Left lung (tissue), 10 donors: Measurements from ENCODE around the gene HDAC9. TPM values are rescaled to one million over a fixed set of nuclear protein-coding genes. Genes with fewer than 3 reads are reported as not detected.

Source experiments
- ATAC-seq: fragments of 200-7000 bp; cut with Tn5 transposase; one replicate; pipeline ENCODE4 v1.9.1; 2020; ENCODE audit warnings: moderate library complexity
- DNase-seq, 4 donors: peaks; one replicate each; pipeline ENCODE4 v3.0.0-alpha.2; 2013 to 2020
- H3K27ac ChIP-seq, 2 donors: fragments of 200-600 bp; sonication (generic) in 1 of 2; one replicate each; pipeline versions ENCODE4 v1.5.0 to v1.8.0; 2020 to 2021
- H3K27me3 ChIP-seq, 2 donors: fragments of 200-600 bp; sonication (generic) in 1 of 2; one replicate each; pipeline versions ENCODE4 v1.5.0 to v1.8.0; 2020 to 2021
- H3K36me3 ChIP-seq, 2 donors: fragments of 200-600 bp; sonication (generic) in 1 of 2; one replicate each; pipeline versions ENCODE4 v1.5.0 to v1.8.0; 2020 to 2021
- H3K4me1 ChIP-seq, 2 donors: fragments of 200-600 bp; one replicate each; pipeline ENCODE4 v1.8.0; 2021
- H3K4me3 ChIP-seq, 2 donors: fragments of 200-600 bp; sonication (generic) in 1 of 2; one replicate each; pipeline versions ENCODE4 v1.5.0 to v1.8.0; 2020 to 2021; ENCODE audit warnings: mild to moderate bottlenecking in 1 of 2
- H3K9me3 ChIP-seq, 2 donors: fragments of 200-600 bp; sonication (generic) in 1 of 2; one replicate each; pipeline versions ENCODE4 v1.5.0 to v1.8.0; 2020 to 2021
- intact Hi-C, 2 donors: fragments of 100-400 bp; cut with DNase I; formaldehyde crosslinking; loops; one replicate each; pipeline versions ENCODE4 v1.11.2 to v1.14.2; 2022
- polyA plus RNA-seq, 6 donors: library from polyadenylated mRNA; unstranded; fragments of 120-200 nt; gene quantifications; one replicate each; pipeline ENCODE4 v1.2.1, GENCODE V29; 2013; ENCODE audit not compliant: insufficient read length in 6 of 6
- total RNA-seq, 2 donors: library from RNA; stranded (reverse); fragmentation: NEBNext Ultra II Directional; extraction: Animal tissue kit (Norgen Biotek cat#: 25700); gene quantifications; one replicate each; pipeline ENCODE4 v1.2.1, GENCODE V29; 2021
- TF ChIP-seq, protein P1 (sequence below), 2 donors: fragments of 200-600 bp; sonication (generic) in 1 of 2; IDR thresholded peaks; one replicate each; pipeline versions ENCODE4 v1.5.0 to v1.8.0; 2021; ENCODE audit warnings: antibody characterized with exemption in 2 of 2
- donor health status: DM: no; HTN: yes; CAD: no.
- donor health status: DM: no; HTN: no; CAD: no.

Gene HDAC9
- total and polyA plus RNA-seq, 8 donors = 6.7 to 13.2 (median 9.6) TPM

DNA sequence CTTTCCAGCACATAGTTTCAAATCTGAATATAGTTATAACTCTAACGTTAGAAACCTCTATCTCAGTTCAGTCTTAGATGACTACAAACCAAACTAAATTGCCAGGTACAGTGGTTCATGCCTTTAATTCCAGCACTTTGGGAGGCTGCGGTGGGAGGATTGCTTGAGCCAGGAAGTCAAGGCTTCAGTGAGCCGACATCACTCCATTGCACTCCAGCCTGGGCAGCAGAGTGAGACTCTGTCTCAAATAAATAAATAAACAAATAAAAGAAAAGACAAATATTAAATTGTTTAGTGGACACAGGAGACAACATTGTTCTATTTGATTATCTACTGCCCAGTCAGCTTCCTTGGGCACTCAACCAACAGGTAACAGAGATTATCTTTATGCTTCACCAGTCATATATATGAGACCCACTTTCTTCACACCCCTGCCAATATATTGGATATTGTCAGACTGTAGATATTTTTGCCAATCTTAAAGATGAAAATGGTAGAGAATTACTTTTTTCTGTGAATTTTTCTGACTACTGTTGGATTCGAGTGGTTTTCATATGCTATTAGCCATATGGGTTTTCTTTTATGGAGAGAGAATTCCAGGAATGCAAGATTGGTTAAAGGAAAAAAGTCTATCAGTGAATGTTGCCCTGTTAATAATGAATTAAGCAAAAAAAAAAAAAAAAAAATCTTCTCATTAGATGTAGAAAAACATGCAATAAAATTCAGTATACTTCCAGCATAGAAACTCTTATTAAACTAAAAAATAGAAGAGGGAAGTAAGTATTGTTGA, 16.0 kb downstream of the HDAC9 start:
- ATAC-seq (no peak), DNase-seq (no peak)
- H3K4me3 ChIP-seq = no peak overlapping the region
- no peaks in the 10 kb centered on the region for H3K9me3 ChIP-seq
- TF ChIP-seq, protein P1, sequence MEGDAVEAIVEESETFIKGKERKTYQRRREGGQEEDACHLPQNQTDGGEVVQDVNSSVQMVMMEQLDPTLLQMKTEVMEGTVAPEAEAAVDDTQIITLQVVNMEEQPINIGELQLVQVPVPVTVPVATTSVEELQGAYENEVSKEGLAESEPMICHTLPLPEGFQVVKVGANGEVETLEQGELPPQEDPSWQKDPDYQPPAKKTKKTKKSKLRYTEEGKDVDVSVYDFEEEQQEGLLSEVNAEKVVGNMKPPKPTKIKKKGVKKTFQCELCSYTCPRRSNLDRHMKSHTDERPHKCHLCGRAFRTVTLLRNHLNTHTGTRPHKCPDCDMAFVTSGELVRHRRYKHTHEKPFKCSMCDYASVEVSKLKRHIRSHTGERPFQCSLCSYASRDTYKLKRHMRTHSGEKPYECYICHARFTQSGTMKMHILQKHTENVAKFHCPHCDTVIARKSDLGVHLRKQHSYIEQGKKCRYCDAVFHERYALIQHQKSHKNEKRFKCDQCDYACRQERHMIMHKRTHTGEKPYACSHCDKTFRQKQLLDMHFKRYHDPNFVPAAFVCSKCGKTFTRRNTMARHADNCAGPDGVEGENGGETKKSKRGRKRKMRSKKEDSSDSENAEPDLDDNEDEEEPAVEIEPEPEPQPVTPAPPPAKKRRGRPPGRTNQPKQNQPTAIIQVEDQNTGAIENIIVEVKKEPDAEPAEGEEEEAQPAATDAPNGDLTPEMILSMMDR (IDR thresholded peaks at IDR 0.05) = no peak
- H3K36me3 ChIP-seq = no peaks in the 10 kb centered on the region
- no peaks in the 10 kb centered on the region for H3K27me3 ChIP-seq
- no peak overlapping the region for H3K27ac ChIP-seq
- intact Hi-C loops = no loop called here
- peaks cover 0 to 6% of the 10 kb centered on the region in 2 donors for H3K4me1 ChIP-seq

DNA sequence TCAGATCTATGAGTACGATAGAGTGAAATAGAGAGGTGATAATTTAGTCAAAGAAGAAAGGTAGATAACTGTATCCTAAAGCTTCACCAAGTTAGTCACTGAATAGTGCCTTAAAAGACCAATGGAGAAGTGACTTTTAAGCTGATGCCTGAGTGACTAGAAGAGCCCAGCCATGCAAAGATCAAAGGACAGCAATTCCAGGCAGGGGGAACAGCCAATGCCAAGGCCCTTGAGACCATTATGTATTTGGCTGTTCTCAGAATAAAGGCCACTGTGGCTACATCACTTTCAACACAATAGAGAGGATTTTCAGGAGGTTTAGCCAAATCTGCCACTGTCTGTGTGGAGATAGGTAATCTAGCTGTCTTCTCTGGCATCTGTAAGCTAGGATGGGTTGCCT, 17.8 kb downstream of the HDAC9 start:
- Histone ChIP-seq H3K4me3 (no peak overlapping the region), H3K27ac (no peak overlapping the region), H3K9me3 (no peaks in the 10 kb centered on the region), H3K36me3 (no peaks in the 10 kb centered on the region), H3K27me3 (no peaks in the 10 kb centered on the region), H3K4me1 (peaks cover 0 to 6% of the 10 kb centered on the region in 2 donors)
- ATAC-seq = no peak
- intact Hi-C loops = no loop called here
- DNase-seq = no peak
- TF ChIP-seq, protein P1 (IDR thresholded peaks at IDR 0.05) = no peak

DNA sequence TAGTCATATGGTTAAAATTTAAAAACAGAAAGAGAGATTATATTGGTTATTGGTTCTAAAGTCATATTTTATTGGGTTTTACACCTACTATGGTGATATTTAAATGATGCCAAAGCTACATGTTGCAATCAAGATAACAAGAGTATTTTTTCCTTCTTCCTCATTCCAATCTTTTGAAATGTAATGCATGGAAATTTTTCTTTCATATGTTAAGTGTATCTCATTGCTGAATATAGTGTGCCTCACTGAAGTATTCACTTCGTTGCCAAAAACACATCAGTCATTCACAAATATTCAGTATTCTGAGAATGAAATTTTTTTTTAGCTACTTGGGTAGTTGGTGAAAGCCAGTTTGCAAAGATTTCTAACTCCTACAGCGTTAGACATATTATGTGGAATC, 19.5 kb downstream of the HDAC9 start:
- H3K9me3 ChIP-seq = no peaks in the 10 kb centered on the region
- no peaks in the 10 kb centered on the region for H3K36me3 ChIP-seq
- no peak overlapping the region for H3K4me3 ChIP-seq
- TF ChIP-seq, protein P1 (IDR thresholded peaks at IDR 0.05) = no peak
- no peak overlapping the region for H3K27ac ChIP-seq
- intact Hi-C loops = no loop called here
- H3K4me1 ChIP-seq = no peaks in the 10 kb centered on the region
- ATAC-seq (no peak), DNase-seq (no peak)
- no peaks in the 10 kb centered on the region for H3K27me3 ChIP-seq

DNA sequence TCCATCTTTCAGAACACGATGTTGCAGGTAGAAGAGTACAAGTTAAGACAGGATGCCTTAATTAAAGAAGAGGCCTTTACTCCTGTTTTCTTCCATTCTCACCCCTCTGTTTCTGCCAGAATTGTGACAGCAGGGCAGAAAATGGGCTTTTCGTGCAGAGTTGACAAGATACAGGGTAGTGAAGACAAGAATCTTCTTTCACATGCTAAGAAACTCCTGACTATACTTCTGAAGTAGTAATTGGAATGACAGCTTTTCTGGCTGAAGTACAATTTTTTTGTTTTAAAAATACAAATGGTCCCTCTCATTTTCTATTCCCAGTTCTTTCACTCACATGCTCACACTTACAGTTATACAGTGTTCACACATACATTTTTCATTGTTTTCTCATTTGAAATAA, 22.1 kb downstream of the HDAC9 start:
- Histone ChIP-seq H3K36me3 (no peaks in the 10 kb centered on the region), H3K4me3 (no peak overlapping the region), H3K4me1 (no peaks in the 10 kb centered on the region), H3K9me3 (no peaks in the 10 kb centered on the region), H3K27me3 (no peaks in the 10 kb centered on the region), H3K27ac (no peak overlapping the region)
- intact Hi-C loops = no loop called here
- TF ChIP-seq, protein P1 (IDR thresholded peaks at IDR 0.05) = no peak
- ATAC-seq = no peak
- DNase-seq = no peak

DNA sequence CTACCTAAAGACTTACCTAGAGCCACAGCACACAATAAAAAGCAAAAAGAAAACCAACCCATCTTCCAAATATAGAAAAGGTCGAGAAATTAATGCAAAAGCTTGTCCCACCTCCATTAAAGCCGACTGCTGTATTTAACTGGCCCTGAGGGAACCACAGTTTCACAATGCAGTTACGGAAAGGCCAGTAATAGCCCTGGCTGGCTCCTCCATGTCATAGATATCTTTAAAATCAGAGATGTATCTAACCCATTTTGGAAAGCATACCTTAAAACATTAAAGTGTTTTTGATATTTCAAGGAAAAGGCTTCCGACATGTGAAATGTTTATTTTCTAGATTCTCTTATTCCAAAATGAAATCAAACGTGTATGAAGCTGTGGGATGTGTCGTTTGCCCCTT, 23.0 kb downstream of the HDAC9 start:
- Histone ChIP-seq H3K36me3 (no peaks in the 10 kb centered on the region), H3K4me1 (no peaks in the 10 kb centered on the region), H3K4me3 (no peak overlapping the region), H3K9me3 (no peaks in the 10 kb centered on the region), H3K27ac (no peak overlapping the region), H3K27me3 (no peaks in the 10 kb centered on the region)
- intact Hi-C loops = no loop called here
- TF ChIP-seq, protein P1 (IDR thresholded peaks at IDR 0.05) = no peak
- DNase-seq (no peak), ATAC-seq (no peak)
